HG03442 (cell line): Measurements from ENCODE around the gene ZNF22.
"Not testable (repeated sequence)": the region's sequence is repeated elsewhere in the genome, so short reads cannot be mapped to it uniquely, and the experiment has no call there.

Source experiments
- ATAC-seq: cut with Tn5 transposase; IDR thresholded peaks from one replicate; pipeline ENCODE4 v1.9.1; 2021; ENCODE audit warnings: mild to moderate bottlenecking, moderate library complexity; ENCODE audit not compliant: unreplicated experiment

ZNF22 gene

GRCh38 chr10:45004661-45005060 lies 3.9 kb downstream of the ZNF22 start:
- no peak for ATAC-seq

- no peak for ATAC-seq
Measured at GRCh38 chr10:45005284-45005683, 4.6 kb downstream of the ZNF22 start.

GRCh38 chr10:45006276-45007030 lies 5.7 kb downstream of the ZNF22 start:
- ATAC-seq, result no peak

GRCh38 chr10:45008524-45009161 lies 7.9 kb downstream of the ZNF22 start:
- peak; percentile 75 for ATAC-seq

GRCh38 chr10:45014557-45014956 lies 13.8 kb downstream of the ZNF22 start:
- ATAC-seq, result not testable (repeated sequence)

GRCh38 chr10:45015590-45015989 lies 14.9 kb downstream of the ZNF22 start:
- ATAC-seq, result no peak

GRCh38 chr10:45023426-45023825 lies 22.7 kb downstream of the ZNF22 start:
- no peak for ATAC-seq

GRCh38 chr10:45034301-45034700 lies 33.6 kb downstream of the ZNF22 start:
- ATAC-seq, result no peak

- ATAC-seq, result no peak
Measured at GRCh38 chr10:45035673-45036072, 35.0 kb downstream of the ZNF22 start.

GRCh38 chr10:45040921-45041542 lies 40.3 kb downstream of the ZNF22 start:
- no peak for ATAC-seq

GRCh38 chr10:45044290-45044689 lies 43.6 kb downstream of the ZNF22 start:
- no peak for ATAC-seq

GRCh38 chr10:45050551-45051235 lies 50.0 kb downstream of the ZNF22 start:
- ATAC-seq, result no peak

- ATAC-seq, result no peak
Measured at GRCh38 chr10:45052700-45053099, 52.0 kb downstream of the ZNF22 start.

GRCh38 chr10:45053569-45054100 lies 52.9 kb downstream of the ZNF22 start:
- no peak for ATAC-seq
